GM12878 (cell line): Measurements from ENCODE around the gene AKT3. TPM values are rescaled to one million over a fixed set of nuclear protein-coding genes. Genes with fewer than 3 reads are reported as not detected.
A peak's percentile ranks its signal among the peaks of the same experiment; 100 is the strongest.

Source experiments
- ATAC-seq: fragments of 200-7000 bp; cut with Tn5 transposase; 3 replicates; pipeline ENCODE4 v1.9.1; 2020; ENCODE audit warnings: mild to moderate bottlenecking, moderate library complexity
- BruUV-seq: library from RNA; stranded (reverse); fragments of 400-500 nt; replicated peaks from 2 replicates; lab custom pipeline; 2021; lab: Mats Ljungman, UMichigan
- CTCF ChIA-PET: fragments of 300-600 bp; sonication (Branson Sonifier 250); formaldehyde crosslinking; extraction: SDS; loops from one replicate; lab custom pipeline; 2021; ENCODE audit warnings: inconsistent platforms; lab: Yijun Ruan, JAX
- POLR2A ChIA-PET: fragments of 350-600 bp; formaldehyde crosslinking; extraction: SDS; loops from one replicate; lab custom pipeline; 2021; ENCODE audit warnings: inconsistent platforms; lab: Charles Lee
- RAD21 ChIA-PET: fragments of 300-600 bp; sonication (Branson Sonifier 250); formaldehyde crosslinking; loops from one replicate; lab custom pipeline; 2023; ENCODE audit warnings: antibody characterized with exemption; ENCODE audit not compliant: unreplicated experiment; lab: Charles Lee
- SMC1A ChIA-PET: fragments of 300-600 bp; sonication (Branson Sonifier 250); formaldehyde crosslinking; loops from one replicate; lab custom pipeline; 2023; ENCODE audit not compliant: unreplicated experiment, uncharacterized antibody; lab: Charles Lee
- DNase-seq: peaks from one replicate; pipeline ENCODE4 v3.0.0-alpha.2; 2011; ENCODE audit warnings: low read depth, low spot score
- FAIRE-seq: peaks from 3 replicates; lab custom pipeline; 2011; peaks lifted over from hg19 to GRCh38; lab: Jason Lieb, UNC
- H2AFZ ChIP-seq: 2 replicates; pipeline ENCODE4 v1.6.0; 2011; ENCODE audit warnings: low read depth, low read length, control low read depth; ENCODE audit not compliant: control insufficient read depth
- H3K27ac ChIP-seq: 2 replicates; pipeline ENCODE4 v1.5.1; 2011; ENCODE audit warnings: control low read depth; ENCODE audit not compliant: control insufficient read depth, insufficient read depth
- H3K27me3 ChIP-seq, 2 experiments: replicated peaks in 1 of 2; 2 replicates each; pipeline versions ENCODE4 v1.6.0 to v1.6.1; 2011; ENCODE audit warnings: low read length in 1 of 2; ENCODE audit not compliant: control insufficient read depth in 2 of 2, insufficient read depth in 2 of 2
- H3K36me3 ChIP-seq, 2 experiments: 2 replicates each; pipeline ENCODE4 v1.5.1; 2011; ENCODE audit warnings: low read length in 1 of 2; ENCODE audit not compliant: control insufficient read depth in 2 of 2, insufficient read depth in 2 of 2
- H3K4me1 ChIP-seq: 2 replicates; pipeline ENCODE4 v1.6.1; 2011; ENCODE audit warnings: mild to moderate bottlenecking, low read length, moderate library complexity, mixed read lengths; ENCODE audit not compliant: control insufficient read depth, insufficient read depth
- H3K4me2 ChIP-seq: 2 replicates; pipeline ENCODE4 v1.6.0; 2011; ENCODE audit warnings: control low read depth; ENCODE audit not compliant: control insufficient read depth, insufficient read depth
- H3K4me3 ChIP-seq: fragments of 200-600 bp; sonication (generic); 2 replicates; pipeline ENCODE4 v1.5.1; 2016
- H3K79me2 ChIP-seq: 2 replicates; pipeline ENCODE4 v1.6.0; 2011; ENCODE audit warnings: low read length; ENCODE audit not compliant: control insufficient read depth, insufficient read depth
- H3K9ac ChIP-seq: 2 replicates; pipeline ENCODE4 v1.8.0; 2011; ENCODE audit warnings: low read length, control low read depth, mixed read lengths; ENCODE audit not compliant: control insufficient read depth, insufficient read depth
- H3K9me3 ChIP-seq: replicated peaks from 3 replicates; pipeline ENCODE4 v1.5.1; 2011; ENCODE audit warnings: mild to moderate bottlenecking, low read length; ENCODE audit not compliant: control insufficient read depth, insufficient read depth
- H4K20me1 ChIP-seq: 2 replicates; pipeline ENCODE4 v1.6.0; 2011; ENCODE audit not compliant: control insufficient read depth, insufficient read depth
- ATF2 ChIP-seq: IDR thresholded peaks from 2 replicates; pipeline ENCODE4 v1.6.1; 2012; ENCODE audit warnings: low read length, inconsistent platforms
- IKZF2 ChIP-seq, 2 experiments: fragments of 450-650 bp; IDR thresholded peaks; 2 replicates each; pipeline ENCODE4 v1.6.1; 2017; ENCODE audit warnings: mild to moderate bottlenecking in 2 of 2, moderate library complexity in 2 of 2
- WGBS: methylation state at CpG from one replicate; pipeline ENCODE4 v1.1.6; 2016; ENCODE audit warnings: low lambda C conversion rate; ENCODE audit not compliant: insufficient replicate concordance, insufficient coverage; ENCODE audit errors: missing lambda C conversion rate; 5-methylcytosine and 5-hydroxymethylcytosine counted together
- in situ Hi-C: fragments of 300-500 bp; cut with MboI; formaldehyde crosslinking; loops from 9 replicates; pipeline ENCODE4 v1.14.3; 2018; ENCODE audit warnings: mixed read lengths
- intact Hi-C: fragments of 100-400 bp; cut with micrococcal nuclease; formaldehyde crosslinking; loops from one replicate; pipeline ENCODE4 v1.14.2; 2022; ENCODE audit not compliant: unreplicated experiment
- polyA plus RNA-seq, 11 experiments: library from polyadenylated mRNA; depleted of rRNA in 4 of 11; unstranded in 6 of 11; stranded (reverse) in 5 of 11; fragments of >200 nt; fragmentation: Nextera tagmentation in 4 of 11; fragmentation: Illumina TruSeq in 1 of 11; extraction: Ambion mirVana in 4 of 11; extraction: Trizol in 1 of 11; gene quantifications; 1 replicate in 1 of 11; 2 replicates in 10 of 11; pipeline versions ENCODE4 v1.2.1 to v1.2.3, GENCODE V29; 2011 to 2016; ENCODE audit warnings: inconsistent platforms in 2 of 11, missing spikeins in 2 of 11, low read depth in 1 of 11
- total RNA-seq, 4 experiments: library from RNA; depleted of rRNA in 3 of 4; stranded (reverse); fragments of >200 nt in 3 of 4; fragmentation: Illumina TruSeq in 1 of 4; extraction: Trizol in 1 of 4; gene quantifications; 2 replicates each; pipeline versions ENCODE4 v1.2.1 to v1.2.3, GENCODE V29; 2013 to 2021

The AKT3 gene
- total and polyA plus RNA-seq, 10 of the 15 experiments (the other 5 are each of a cell fraction or from before 2014, with no cell fraction given), result 0.03 to 0.56 (median 0.19) TPM

GRCh38 chr1:243483071-243483771 lies 366.8 kb downstream of the AKT3 start:
- no peak for DNase-seq
- ATAC-seq, result no peak; the same call in 2 of the 3 replicates
- no peaks in the 10 kb centered on the region for H3K36me3 ChIP-seq
- H3K4me1 ChIP-seq, result peaks cover 4% of the 10 kb centered on the region; the same call in 1 of the 2 replicates
- 0 out of 2 replicates have a peak overlapping the region, but pooled peaks have one; percentile 27 for H3K4me3 ChIP-seq
- BruUV-seq, result no TSS peak
- no peaks in the 10 kb centered on the region; a peak in 2 of 4 replicates for H3K27me3 ChIP-seq
- CTCF ChIA-PET, result no interaction called here
- in situ Hi-C loops (no loop called here), intact Hi-C loops (no loop called here)
- H2AFZ ChIP-seq, result no peak overlapping the region; the same call in 1 of the 2 replicates
- 23% methylated on average over 49 of the region's 60 CpGs for WGBS
- no peaks in the 10 kb centered on the region for H3K79me2 ChIP-seq
- no peaks in the 10 kb centered on the region for H4K20me1 ChIP-seq
- POLR2A ChIA-PET, result no interaction called here
- no peaks in the 10 kb centered on the region for H3K9me3 ChIP-seq
- RAD21 ChIA-PET, result no interaction called here
- peak overlapping the region; percentile 63; the same call in 1 of the 2 replicates for H3K4me2 ChIP-seq
- no peak overlapping the region for H3K9ac ChIP-seq
- SMC1A ChIA-PET, result no interaction called here
- FAIRE-seq, result no peak
- TF ChIP-seq ATF2 (no peak), IKZF2 (IDR thresholded peaks at IDR 0.05) (no peak)
- no peak overlapping the region for H3K27ac ChIP-seq
